GM23338 (cell line): ENCODE results near the gene DAPK1. TPM values are rescaled to one million over a fixed set of nuclear protein-coding genes. Genes with fewer than 3 reads are reported as not detected.

Experiments
- ATAC-seq: fragments of 200-7000 bp; cut with Tn5 transposase; 3 replicates; pipeline ENCODE4 v1.9.1; 2020
- DNase-seq: peaks from one replicate; pipeline ENCODE4 v3.0.0-alpha.2; 2015; ENCODE audit warnings: low spot score
- H2AFZ ChIP-seq: fragments of 200-600 bp; sonication (generic); 2 replicates; pipeline ENCODE4 v1.8.0; 2016; ENCODE audit warnings: antibody characterized with exemption, mild to moderate bottlenecking, moderate library complexity
- H3F3A ChIP-seq: fragments of 200-600 bp; sonication (generic); replicated peaks from 2 replicates; pipeline ENCODE4 v1.8.0; 2017; ENCODE audit warnings: antibody characterized with exemption, mixed run types, low read depth
- H3K27ac ChIP-seq: fragments of 200-600 bp; sonication (generic); 2 replicates; pipeline ENCODE4 v1.6.1; 2016; ENCODE audit warnings: low read depth
- H3K27me3 ChIP-seq: fragments of 200-600 bp; sonication (generic); 2 replicates; pipeline ENCODE4 v1.8.0; 2016; ENCODE audit warnings: mild to moderate bottlenecking, mixed run types, moderate library complexity; ENCODE audit not compliant: insufficient read depth
- H3K36me3 ChIP-seq: fragments of 200-600 bp; sonication (generic); 2 replicates; pipeline ENCODE4 v1.8.0; 2016; ENCODE audit warnings: mild to moderate bottlenecking; ENCODE audit not compliant: insufficient read depth
- H3K4me1 ChIP-seq: fragments of 200-600 bp; sonication (generic); 2 replicates; pipeline ENCODE4 v1.8.0; 2016; ENCODE audit warnings: mild to moderate bottlenecking, moderate library complexity; ENCODE audit not compliant: insufficient read depth
- H3K4me2 ChIP-seq: fragments of 200-600 bp; sonication (generic); 2 replicates; pipeline ENCODE4 v1.7.1; 2017; ENCODE audit warnings: mixed run types
- H3K4me3 ChIP-seq: fragments of 200-600 bp; sonication (generic); 2 replicates; pipeline ENCODE4 v1.6.1; 2016; ENCODE audit warnings: mixed run types
- H3K79me2 ChIP-seq: fragments of 200-600 bp; sonication (generic); replicated peaks from 2 replicates; pipeline ENCODE4 v1.8.0; 2017; ENCODE audit warnings: mild to moderate bottlenecking; ENCODE audit not compliant: insufficient read depth
- H3K9me2 ChIP-seq: fragments of 200-600 bp; sonication (generic); 2 replicates; pipeline ENCODE4 v1.8.0; 2017; ENCODE audit not compliant: insufficient read depth
- H4K20me1 ChIP-seq: fragments of 200-600 bp; sonication (generic); replicated peaks from 2 replicates; pipeline ENCODE4 v1.8.0; 2017; ENCODE audit warnings: mild to moderate bottlenecking; ENCODE audit not compliant: insufficient read depth
- H3K27ac Mint-ChIP-seq: 2 replicates; pipeline ENCODE4 v1.8.0; 2020; ENCODE audit warnings: inconsistent platforms, mild to moderate bottlenecking, moderate library complexity, mixed read lengths
- H3K27me3 Mint-ChIP-seq: 3 replicates; pipeline ENCODE4 v1.8.0; 2022; ENCODE audit warnings: low read depth, mild to moderate bottlenecking, moderate library complexity, mixed read lengths, inconsistent platforms; ENCODE audit not compliant: insufficient read depth, poor library complexity
- H3K36me3 Mint-ChIP-seq: 3 replicates; pipeline ENCODE4 v1.8.0; 2021; ENCODE audit warnings: low read depth, mild to moderate bottlenecking, inconsistent platforms, moderate library complexity, mixed read lengths
- H3K4me1 Mint-ChIP-seq: 3 replicates; pipeline ENCODE4 v1.8.0; 2020; ENCODE audit warnings: mild to moderate bottlenecking, inconsistent platforms, mixed read lengths
- H3K4me3 Mint-ChIP-seq: 3 replicates; pipeline ENCODE4 v1.8.0; 2021; ENCODE audit warnings: moderate library complexity, mild to moderate bottlenecking, inconsistent platforms, mixed read lengths
- H3K9me3 Mint-ChIP-seq: 3 replicates; pipeline ENCODE4 v1.8.0; 2020; ENCODE audit warnings: moderate library complexity, mild to moderate bottlenecking, inconsistent platforms, mixed read lengths
- CREB1 ChIP-seq: fragments of 250-450 bp; sonication (Bioruptor Pico); IDR thresholded peaks from 2 replicates; pipeline ENCODE4 v1.5.0; 2020; ENCODE audit warnings: low read depth, mild to moderate bottlenecking, moderate library complexity
- EZH2 ChIP-seq: fragments of 200-600 bp; sonication (generic); IDR thresholded peaks from one replicate; pipeline ENCODE4 v1.8.0; 2017; ENCODE audit warnings: antibody characterized with exemption, mild to moderate bottlenecking, low read depth; ENCODE audit not compliant: unreplicated experiment
- JUNB ChIP-seq: IDR thresholded peaks from one replicate; pipeline ENCODE4 v1.6.1; 2016; ENCODE audit warnings: antibody characterized with exemption; ENCODE audit not compliant: unreplicated experiment
- NANOG ChIP-seq: IDR thresholded peaks from 2 replicates; pipeline ENCODE4 v1.6.1; 2016; ENCODE audit warnings: antibody characterized with exemption, borderline replicate concordance
- POLR2AphosphoS5 ChIP-seq: IDR thresholded peaks from 2 replicates; pipeline ENCODE4 v1.6.1; 2016; ENCODE audit warnings: antibody characterized with exemption, low read depth
- STAT1 ChIP-seq: IDR thresholded peaks from one replicate; pipeline ENCODE4 v1.6.1; 2016; ENCODE audit warnings: antibody characterized with exemption; ENCODE audit not compliant: unreplicated experiment
- ZNF114 ChIP-seq: fragments of 250-450 bp; sonication (Bioruptor Pico); IDR thresholded peaks from 2 replicates; pipeline ENCODE4 v1.5.0; 2020; ENCODE audit warnings: mild to moderate bottlenecking, moderate library complexity
- ZNF331 ChIP-seq: fragments of 250-450 bp; sonication (Bioruptor Pico); IDR thresholded peaks from 2 replicates; pipeline ENCODE4 v1.5.0; 2020; ENCODE audit warnings: low read depth, mild to moderate bottlenecking, moderate library complexity
- polyA plus RNA-seq: library from polyadenylated mRNA; unstranded; fragments of >200 nt; fragmentation: Nextera tagmentation; extraction: Ambion mirVana; gene quantifications from 2 replicates; pipeline ENCODE4 v1.2.1, GENCODE V29; 2016
- total RNA-seq: library from RNA; depleted of rRNA; stranded (reverse); fragments of >200 nt; shearing (Covaris generic); gene quantifications from 2 replicates; pipeline ENCODE4 v1.2.3, GENCODE V29; 2014
- TF ChIP-seq, protein P1 (sequence below): IDR thresholded peaks from 2 replicates; pipeline ENCODE4 v1.6.1; 2016; ENCODE audit warnings: antibody characterized with exemption
- TF ChIP-seq, protein P2 (sequence below): fragments of 250-450 bp; sonication (Bioruptor Pico); IDR thresholded peaks from 2 replicates; pipeline ENCODE4 v1.5.0; 2020; ENCODE audit warnings: mild to moderate bottlenecking, moderate library complexity
- TF ChIP-seq, protein P3 (sequence below), 2 experiments: fragments of 200-600 bp in 1 of 2; sonication (generic) in 1 of 2; conservative IDR thresholded peaks; 2 replicates each; pipeline versions ENCODE4 v1.5.1 to v1.6.1; 2016 to 2017; ENCODE audit warnings: antibody characterized with exemption in 2 of 2, low read depth in 2 of 2, mild to moderate bottlenecking in 2 of 2, moderate library complexity in 1 of 2
- TF ChIP-seq, protein P4 (sequence below): IDR thresholded peaks from one replicate; pipeline ENCODE4 v1.6.1; 2018; ENCODE audit warnings: antibody characterized with exemption; ENCODE audit not compliant: unreplicated experiment

DAPK1 gene
- total and polyA plus RNA-seq, 2 experiments from 2014 or later = 37.0 to 134 TPM

DNA sequence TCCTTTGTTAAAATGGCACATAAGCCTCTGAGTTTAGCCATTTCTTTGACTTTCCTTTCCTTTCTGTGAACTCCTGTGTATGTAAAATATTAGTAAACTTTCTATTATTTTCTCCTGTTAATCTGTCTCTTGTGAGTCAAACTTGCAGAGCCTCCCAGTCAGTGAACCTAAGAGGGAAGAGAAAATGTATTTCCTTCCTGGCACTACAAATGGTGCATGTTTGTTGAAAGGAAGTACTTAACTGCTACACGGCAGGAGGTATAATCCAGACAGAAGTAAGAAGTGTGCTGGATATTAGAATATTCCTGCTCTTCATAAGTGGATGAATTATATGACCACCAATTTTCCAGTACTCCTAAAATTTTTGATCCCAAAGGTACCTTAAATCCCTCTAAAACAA, 251.2 kb downstream of the DAPK1 start:
- no peak for DNase-seq
- Histone ChIP-seq H3F3A (no peaks in the 10 kb centered on the region), H4K20me1 (no peaks in the 10 kb centered on the region), H3K9me2 (no peaks in the 10 kb centered on the region), H3K4me2 (no peak overlapping the region), H3K27me3 (no peaks in the 10 kb centered on the region), H3K4me1 (no peaks in the 10 kb centered on the region), H3K4me3 (no peak overlapping the region), H3K79me2 (no peaks in the 10 kb centered on the region), H3K27ac (no peak overlapping the region), H3K36me3 (no peaks in the 10 kb centered on the region; the same call in 1 of the 2 replicates), H2AFZ (no peak overlapping the region)
- TF ChIP-seq, protein P1, sequence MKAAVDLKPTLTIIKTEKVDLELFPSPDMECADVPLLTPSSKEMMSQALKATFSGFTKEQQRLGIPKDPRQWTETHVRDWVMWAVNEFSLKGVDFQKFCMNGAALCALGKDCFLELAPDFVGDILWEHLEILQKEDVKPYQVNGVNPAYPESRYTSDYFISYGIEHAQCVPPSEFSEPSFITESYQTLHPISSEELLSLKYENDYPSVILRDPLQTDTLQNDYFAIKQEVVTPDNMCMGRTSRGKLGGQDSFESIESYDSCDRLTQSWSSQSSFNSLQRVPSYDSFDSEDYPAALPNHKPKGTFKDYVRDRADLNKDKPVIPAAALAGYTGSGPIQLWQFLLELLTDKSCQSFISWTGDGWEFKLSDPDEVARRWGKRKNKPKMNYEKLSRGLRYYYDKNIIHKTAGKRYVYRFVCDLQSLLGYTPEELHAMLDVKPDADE = no peak
- TF ChIP-seq JUNB (no peak), ZNF331 (CRISPR knock-in tag) (no peak), STAT1 (no peak), ZNF114 (CRISPR knock-in tag) (no peak), NANOG (no peak), EZH2 (no peak), POLR2AphosphoS5 (no peak), CREB1 (no peak)
- TF ChIP-seq, protein P2, sequence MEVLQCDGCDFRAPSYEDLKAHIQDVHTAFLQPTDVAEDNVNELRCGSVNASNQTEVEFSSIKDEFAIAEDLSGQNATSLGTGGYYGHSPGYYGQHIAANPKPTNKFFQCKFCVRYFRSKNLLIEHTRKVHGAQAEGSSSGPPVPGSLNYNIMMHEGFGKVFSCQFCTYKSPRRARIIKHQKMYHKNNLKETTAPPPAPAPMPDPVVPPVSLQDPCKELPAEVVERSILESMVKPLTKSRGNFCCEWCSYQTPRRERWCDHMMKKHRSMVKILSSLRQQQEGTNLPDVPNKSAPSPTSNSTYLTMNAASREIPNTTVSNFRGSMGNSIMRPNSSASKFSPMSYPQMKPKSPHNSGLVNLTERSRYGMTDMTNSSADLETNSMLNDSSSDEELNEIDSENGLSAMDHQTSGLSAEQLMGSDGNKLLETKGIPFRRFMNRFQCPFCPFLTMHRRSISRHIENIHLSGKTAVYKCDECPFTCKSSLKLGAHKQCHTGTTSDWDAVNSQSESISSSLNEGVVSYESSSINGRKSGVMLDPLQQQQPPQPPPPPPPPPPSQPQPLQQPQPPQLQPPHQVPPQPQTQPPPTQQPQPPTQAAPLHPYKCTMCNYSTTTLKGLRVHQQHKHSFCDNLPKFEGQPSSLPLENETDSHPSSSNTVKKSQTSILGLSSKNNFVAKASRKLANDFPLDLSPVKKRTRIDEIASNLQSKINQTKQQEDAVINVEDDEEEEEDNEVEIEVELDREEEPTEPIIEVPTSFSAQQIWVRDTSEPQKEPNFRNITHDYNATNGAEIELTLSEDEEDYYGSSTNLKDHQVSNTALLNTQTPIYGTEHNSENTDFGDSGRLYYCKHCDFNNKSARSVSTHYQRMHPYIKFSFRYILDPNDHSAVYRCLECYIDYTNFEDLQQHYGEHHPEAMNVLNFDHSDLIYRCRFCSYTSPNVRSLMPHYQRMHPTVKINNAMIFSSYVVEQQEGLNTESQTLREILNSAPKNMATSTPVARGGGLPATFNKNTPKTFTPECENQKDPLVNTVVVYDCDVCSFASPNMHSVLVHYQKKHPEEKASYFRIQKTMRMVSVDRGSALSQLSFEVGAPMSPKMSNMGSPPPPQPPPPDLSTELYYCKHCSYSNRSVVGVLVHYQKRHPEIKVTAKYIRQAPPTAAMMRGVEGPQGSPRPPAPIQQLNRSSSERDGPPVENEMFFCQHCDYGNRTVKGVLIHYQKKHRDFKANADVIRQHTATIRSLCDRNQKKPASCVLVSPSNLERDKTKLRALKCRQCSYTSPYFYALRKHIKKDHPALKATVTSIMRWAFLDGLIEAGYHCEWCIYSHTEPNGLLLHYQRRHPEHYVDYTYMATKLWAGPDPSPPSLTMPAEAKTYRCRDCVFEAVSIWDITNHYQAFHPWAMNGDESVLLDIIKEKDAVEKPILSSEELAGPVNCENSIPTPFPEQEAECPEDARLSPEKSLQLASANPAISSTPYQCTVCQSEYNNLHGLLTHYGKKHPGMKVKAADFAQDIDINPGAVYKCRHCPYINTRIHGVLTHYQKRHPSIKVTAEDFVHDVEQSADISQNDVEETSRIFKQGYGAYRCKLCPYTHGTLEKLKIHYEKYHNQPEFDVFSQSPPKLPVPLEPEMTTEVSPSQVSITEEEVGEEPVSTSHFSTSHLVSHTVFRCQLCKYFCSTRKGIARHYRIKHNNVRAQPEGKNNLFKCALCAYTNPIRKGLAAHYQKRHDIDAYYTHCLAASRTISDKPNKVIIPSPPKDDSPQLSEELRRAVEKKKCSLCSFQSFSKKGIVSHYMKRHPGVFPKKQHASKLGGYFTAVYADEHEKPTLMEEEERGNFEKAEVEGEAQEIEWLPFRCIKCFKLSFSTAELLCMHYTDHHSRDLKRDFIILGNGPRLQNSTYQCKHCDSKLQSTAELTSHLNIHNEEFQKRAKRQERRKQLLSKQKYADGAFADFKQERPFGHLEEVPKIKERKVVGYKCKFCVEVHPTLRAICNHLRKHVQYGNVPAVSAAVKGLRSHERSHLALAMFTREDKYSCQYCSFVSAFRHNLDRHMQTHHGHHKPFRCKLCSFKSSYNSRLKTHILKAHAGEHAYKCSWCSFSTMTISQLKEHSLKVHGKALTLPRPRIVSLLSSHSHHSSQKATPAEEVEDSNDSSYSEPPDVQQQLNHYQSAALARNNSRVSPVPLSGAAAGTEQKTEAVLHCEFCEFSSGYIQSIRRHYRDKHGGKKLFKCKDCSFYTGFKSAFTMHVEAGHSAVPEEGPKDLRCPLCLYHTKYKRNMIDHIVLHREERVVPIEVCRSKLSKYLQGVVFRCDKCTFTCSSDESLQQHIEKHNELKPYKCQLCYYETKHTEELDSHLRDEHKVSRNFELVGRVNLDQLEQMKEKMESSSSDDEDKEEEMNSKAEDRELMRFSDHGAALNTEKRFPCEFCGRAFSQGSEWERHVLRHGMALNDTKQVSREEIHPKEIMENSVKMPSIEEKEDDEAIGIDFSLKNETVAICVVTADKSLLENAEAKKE = no peak
- TF ChIP-seq, protein P3, sequence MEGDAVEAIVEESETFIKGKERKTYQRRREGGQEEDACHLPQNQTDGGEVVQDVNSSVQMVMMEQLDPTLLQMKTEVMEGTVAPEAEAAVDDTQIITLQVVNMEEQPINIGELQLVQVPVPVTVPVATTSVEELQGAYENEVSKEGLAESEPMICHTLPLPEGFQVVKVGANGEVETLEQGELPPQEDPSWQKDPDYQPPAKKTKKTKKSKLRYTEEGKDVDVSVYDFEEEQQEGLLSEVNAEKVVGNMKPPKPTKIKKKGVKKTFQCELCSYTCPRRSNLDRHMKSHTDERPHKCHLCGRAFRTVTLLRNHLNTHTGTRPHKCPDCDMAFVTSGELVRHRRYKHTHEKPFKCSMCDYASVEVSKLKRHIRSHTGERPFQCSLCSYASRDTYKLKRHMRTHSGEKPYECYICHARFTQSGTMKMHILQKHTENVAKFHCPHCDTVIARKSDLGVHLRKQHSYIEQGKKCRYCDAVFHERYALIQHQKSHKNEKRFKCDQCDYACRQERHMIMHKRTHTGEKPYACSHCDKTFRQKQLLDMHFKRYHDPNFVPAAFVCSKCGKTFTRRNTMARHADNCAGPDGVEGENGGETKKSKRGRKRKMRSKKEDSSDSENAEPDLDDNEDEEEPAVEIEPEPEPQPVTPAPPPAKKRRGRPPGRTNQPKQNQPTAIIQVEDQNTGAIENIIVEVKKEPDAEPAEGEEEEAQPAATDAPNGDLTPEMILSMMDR (conservative IDR thresholded peaks at IDR 0.05; ENCODE audit: low read depth in 2 of 2) = no peak
- TF ChIP-seq, protein P4, sequence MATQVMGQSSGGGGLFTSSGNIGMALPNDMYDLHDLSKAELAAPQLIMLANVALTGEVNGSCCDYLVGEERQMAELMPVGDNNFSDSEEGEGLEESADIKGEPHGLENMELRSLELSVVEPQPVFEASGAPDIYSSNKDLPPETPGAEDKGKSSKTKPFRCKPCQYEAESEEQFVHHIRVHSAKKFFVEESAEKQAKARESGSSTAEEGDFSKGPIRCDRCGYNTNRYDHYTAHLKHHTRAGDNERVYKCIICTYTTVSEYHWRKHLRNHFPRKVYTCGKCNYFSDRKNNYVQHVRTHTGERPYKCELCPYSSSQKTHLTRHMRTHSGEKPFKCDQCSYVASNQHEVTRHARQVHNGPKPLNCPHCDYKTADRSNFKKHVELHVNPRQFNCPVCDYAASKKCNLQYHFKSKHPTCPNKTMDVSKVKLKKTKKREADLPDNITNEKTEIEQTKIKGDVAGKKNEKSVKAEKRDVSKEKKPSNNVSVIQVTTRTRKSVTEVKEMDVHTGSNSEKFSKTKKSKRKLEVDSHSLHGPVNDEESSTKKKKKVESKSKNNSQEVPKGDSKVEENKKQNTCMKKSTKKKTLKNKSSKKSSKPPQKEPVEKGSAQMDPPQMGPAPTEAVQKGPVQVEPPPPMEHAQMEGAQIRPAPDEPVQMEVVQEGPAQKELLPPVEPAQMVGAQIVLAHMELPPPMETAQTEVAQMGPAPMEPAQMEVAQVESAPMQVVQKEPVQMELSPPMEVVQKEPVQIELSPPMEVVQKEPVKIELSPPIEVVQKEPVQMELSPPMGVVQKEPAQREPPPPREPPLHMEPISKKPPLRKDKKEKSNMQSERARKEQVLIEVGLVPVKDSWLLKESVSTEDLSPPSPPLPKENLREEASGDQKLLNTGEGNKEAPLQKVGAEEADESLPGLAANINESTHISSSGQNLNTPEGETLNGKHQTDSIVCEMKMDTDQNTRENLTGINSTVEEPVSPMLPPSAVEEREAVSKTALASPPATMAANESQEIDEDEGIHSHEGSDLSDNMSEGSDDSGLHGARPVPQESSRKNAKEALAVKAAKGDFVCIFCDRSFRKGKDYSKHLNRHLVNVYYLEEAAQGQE = no peak
- H3K27ac Mint-ChIP-seq = 0 out of 2 replicates have a peak overlapping the region, but pooled peaks have one; percentile 21
- no peak for ATAC-seq
- no peak overlapping the region for H3K4me3 Mint-ChIP-seq
- peaks cover 1% of the 10 kb centered on the region for H3K27me3 Mint-ChIP-seq
- H3K36me3 Mint-ChIP-seq = no peaks in the 10 kb centered on the region
- peaks cover 8% of the 10 kb centered on the region; the same call in 2 of the 3 replicates for H3K9me3 Mint-ChIP-seq
- peaks cover 16% of the 10 kb centered on the region for H3K4me1 Mint-ChIP-seq
